Stimulated activated CD4-positive, alpha-beta T cell treated with anti-CD3 and anti-CD28 coated beads, Interleukin-12 subunit alpha, Interleukin-12 subunit beta, amount 100 ng/mL, for 48 hours (primary cell): ENCODE results near the gene CD164L2.

Experiments
- DNase-seq, 3 donors: peaks; one replicate each; pipeline ENCODE4 v3.0.0-alpha.2; 2020; ENCODE audit warnings: low read depth in 2 of 3, low spot score in 1 of 3

Gene CD164L2

DNA sequence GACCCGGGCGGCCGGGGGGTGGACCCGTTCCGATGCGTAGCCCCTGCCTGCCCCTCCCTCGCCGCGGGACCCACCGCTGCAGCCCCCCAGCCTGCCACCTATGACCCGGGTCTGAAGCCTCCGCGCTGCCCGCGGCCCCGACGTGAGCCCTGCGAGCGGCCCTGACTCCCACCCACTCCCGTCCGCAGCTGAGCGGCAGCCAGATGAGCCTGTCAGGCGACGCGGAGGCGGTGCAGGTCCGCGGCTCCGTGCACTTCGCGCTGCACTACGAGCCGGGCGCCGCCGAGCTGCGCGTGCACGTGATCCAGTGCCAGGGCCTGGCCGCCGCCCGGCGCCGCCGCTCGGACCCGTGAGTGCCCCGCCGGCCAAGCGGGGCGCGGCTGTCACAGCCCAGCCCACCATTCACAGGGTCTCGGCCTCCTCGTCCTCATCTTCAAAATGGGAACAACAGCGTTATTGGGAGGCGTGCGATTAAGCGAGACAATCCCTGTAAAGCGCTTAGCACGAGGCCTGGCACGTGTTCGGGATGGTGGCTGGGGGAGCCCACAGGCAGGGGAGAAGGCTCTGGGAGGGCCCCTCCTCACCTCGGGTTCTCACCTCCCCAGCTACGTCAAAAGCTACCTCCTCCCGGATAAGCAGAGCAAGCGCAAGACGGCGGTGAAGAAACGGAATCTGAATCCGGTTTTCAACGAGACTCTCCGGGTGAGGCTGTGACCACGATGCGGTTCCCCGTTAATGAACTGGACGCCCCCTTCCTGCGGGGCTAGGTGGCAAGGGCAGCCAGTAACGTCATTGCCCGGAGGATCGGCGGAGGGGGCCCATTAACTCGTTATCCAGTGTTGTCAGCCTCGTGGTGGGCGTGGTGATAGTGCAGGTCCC lies 33.1 kb downstream of the CD164L2 start:
- DNase-seq, result no peak

DNA sequence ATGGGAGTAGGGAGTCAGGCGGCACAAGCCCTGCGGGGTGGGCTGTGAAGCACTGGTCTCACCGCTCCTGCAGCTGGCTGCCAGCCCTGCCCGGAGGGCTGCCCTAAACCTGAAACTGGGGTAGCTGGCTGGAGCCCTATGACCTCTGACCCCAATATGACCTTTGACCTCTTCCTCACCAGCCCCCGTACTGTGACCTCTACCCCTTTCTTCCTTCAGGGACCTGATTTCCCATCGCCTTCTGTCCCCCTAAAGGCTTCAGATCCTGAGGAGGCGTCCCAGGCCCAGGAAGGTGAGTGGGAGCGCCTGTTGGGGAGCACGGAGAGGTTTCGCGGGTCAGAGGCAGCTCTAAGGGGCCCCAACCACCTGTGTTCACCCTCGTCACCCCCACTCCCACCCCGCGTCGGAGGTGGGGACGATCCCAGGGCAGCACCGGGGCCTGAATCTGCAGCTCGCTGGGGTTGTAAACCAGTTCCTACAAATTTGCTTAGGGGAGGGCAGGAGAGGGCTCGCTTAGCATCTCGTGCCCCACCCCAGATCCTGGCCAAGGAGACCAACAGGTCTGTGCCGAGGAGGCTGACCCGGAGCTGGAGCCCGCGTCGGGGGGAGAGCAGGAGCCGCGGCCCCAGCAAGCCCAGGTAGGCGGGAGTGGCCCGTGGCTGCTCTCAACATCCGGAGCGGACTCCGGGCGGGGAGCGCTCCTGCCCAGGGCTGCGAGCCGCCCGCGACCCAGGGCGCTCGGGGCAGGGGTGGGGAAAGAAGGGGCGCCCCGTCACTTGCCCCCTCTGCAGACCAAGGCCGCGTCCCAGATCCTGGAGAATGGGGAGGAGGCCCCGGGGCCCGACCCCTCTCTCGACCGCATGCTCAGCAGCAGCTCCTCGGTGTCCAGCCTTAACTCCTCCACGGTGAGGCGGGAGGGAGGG lies 34.0 kb downstream of the CD164L2 start:
- no peak for DNase-seq

DNA sequence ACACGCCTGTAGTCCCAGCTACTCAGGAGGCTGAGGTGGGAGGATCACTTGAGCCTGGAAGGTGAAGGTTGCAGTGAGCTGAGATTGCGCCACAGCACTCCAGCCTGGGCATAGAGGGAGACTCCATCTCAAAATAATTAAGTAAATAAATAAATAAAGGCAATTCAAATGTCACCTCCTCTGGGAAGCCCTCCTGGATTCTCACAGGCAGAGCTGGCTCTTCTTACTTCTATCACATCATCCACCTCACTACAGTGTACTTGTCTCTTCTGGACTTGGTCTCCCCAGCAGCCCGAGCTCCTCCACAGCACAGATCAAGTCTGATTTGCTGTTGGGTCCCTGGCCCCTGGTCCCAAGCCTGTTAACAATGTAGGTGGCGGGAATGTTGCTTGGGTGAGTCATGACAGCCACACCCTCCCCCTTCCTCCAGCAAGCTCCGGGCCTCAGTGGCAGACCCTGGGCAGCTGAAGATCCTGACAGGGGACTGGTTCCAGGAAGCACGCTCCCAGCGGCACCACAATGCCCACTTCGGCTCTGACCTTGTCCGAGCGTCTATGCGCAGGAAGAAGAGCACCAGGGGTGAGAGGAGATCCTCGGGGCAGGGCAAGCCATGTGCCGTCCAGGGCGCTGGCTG lies 36.0 kb downstream of the CD164L2 start:
- no peak for DNase-seq

DNA sequence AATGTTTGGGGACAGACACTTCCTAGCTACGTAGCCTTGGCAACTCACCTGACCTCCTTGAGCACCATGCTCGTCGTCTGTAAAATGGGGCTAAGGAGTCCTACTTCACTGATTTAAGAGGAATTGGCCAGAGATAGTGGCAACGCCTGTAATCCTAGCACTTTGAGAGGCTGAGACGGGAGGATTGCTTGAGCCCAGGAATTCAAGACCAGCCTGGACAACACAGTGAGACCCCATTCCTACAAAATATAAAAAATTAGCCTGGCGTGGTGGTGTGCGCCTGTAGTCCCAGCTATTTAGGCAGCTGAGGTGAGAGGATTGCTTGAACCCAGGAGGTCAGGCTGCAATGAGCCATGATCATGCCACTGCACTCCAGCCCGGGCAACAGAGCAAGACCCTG lies 36.8 kb downstream of the CD164L2 start:
- no peak for DNase-seq

DNA sequence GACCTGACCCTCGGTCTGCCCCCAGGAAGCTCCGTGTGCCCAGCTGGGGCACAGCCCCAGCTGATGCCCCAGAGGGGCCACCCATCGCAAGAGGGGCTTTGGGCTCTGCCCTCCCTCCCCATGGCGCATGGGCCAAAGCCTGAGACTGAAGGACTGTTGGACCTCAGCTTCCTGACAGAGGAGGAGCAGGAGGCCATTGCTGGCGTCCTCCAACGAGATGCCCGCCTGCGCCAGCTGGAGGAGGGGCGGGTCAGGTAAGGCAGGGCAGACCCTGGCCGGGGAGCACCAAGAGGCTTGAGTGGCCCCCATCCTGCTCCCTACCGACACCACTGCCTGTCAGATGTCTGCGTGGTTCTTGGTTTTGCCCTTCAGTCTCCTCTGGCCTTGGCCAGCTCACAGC lies 37.9 kb downstream of the CD164L2 start:
- DNase-seq, result no peak

DNA sequence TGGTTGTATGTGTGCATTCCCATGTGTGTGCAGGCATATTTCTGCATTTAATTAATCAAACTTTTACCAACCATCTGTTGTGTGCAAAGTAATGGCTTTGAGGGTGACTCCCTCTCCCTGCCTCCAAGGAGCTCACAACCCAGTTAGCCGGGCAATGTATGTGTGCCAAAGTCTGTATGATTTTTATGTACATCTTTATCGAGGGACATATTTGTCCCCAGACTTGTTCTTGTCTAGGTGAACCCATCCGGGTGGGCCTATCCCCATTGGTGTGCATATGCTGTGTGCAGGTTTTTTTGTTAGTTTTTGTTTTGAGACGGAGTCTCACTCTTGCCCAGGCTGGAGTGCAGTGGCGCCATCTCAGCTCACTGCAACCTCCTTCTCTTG lies 39.5 kb downstream of the CD164L2 start:
- DNase-seq, result no peak

DNA sequence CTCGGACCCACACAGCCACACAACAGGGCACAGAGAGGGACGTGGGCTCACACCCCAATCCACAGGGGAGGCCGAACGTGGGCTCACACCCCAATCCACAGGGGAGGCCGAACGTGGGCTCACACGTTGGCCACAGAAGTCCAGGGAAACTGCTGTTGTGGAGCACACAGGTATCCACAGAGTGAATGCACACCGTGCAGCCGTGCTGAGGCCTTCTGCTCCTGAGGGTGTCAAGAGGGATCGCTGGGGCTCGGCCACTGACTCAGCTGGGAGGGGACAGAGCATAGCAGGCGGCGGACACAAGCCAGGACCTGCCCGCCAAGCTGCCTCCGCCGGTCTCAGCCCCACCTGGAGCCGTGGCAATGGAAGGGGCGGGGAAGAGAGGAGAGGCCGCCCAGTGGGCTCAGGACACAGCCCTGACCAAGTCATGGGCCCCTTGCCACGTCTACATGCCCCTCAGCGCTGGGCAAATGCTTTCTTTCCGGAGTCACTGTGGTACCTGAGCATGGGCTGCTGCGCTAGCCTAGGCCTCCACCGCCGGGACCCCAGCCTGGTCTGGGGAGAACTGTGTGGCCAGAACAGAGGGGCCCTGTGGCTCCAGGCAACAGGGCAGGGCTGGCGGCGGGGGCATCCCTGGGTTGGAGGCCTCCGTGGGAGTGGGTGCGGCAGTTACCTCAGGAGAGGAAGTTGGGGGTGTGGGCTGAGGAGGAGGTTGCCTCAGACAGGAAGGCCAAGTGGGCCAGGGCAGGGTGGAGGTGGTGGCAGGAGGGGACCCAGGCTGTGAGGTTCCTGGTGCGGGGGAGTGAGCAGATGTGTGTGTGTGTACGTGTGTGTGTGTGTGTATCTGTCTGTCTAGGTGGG lies 40.1 kb downstream of the CD164L2 start:
- no peak for DNase-seq

DNA sequence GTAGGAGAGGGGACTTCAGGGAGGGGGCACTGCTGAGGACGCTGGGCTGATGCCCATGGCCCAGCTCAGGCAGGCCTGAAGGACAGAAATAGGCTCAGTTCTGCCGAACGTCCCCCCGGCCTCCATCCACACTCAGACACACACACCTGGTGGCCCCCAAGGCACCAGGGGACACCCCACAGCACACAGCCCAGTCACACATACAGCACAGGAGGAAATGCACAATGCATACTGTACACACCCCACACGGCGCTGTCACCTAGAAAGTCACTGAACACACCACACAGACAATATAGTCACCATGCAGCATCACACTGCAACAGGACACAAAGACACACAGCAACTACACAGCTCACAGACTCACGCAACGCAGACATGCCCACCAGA lies 40.7 kb downstream of the CD164L2 start:
- DNase-seq, result no peak

DNA sequence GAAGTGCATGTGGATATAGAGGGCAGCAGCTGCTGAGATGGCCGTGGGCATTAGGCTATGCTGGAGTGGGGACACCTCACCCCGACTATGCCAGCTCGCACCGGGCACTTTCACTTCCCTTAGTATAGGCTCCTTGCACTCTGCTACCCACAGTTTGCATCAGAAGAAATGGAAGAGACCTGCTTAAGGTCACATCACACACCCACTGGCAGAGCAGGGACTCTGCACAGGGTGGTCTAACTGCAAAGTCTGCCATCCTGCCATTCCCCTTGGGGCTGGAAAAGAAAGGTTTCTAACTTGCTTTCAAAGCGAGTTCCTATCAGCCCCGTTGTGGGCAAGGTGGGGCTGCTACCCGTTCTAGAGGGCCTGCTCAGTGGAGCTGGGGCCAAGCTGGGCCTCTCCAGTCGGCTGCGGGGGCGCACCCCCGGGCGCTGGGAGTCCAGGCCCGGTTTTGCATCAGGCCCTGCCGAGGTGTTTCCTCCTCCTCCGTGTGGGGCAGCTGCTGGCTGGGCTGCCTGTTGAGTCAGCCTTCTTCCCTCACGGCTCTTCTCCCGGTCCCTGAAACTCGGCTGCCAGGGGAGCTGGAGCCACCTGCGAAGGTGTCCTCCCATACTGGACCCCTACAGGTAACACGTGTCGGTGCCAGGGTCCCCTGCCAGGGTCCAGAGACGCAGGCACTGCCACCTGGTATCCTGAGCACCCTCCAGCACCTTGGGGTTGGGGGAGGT lies 41.4 kb downstream of the CD164L2 start, which contains the start of gene SYTL1:
TSS of gene SYTL1 (plus strand) at position 498 of the 728 bp plus-strand sequence. CDS start 3,313 bp downstream, outside the sequence.
- no peak for DNase-seq

DNA sequence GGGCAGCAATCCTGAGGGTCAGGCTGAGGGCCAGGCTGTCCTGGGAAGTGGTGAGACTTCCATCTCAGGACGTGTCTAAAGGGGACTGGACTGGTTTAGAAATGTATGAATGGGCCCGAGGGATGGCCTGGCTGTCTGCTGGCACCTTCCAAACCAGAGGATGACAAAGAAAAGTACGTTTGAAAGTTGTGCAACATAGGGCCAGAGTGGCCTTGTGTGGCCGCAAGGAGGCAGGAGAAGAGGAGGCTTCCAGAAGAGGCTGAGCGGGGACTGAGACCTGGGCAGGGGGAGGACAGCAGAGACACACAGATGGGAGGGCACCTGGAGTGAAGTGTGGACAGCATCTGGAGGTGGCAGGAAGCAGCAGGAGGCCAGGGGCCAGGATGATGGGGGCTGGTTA lies 43.9 kb downstream of the CD164L2 start:
- no peak for DNase-seq

DNA sequence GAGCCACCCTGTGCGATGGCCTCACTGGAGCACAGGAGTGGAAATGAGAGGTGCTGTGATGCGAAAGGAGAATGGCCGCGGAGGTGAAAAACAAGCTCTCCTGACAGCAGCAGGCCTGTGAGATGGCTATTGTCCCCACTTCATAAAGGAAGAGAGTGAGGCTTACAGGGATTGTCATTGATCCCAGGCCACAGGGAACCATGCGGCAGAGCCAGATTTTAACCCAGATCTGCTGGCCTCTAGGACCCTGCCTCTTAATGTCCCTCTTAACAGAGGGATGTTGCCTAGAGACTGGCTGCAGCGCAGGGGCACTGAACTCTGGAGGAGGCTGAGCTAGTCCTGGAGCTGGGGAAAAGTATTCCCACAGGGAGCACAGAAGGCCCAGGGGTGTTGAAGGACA lies 44.4 kb downstream of the CD164L2 start:
- DNase-seq, result no peak

DNA sequence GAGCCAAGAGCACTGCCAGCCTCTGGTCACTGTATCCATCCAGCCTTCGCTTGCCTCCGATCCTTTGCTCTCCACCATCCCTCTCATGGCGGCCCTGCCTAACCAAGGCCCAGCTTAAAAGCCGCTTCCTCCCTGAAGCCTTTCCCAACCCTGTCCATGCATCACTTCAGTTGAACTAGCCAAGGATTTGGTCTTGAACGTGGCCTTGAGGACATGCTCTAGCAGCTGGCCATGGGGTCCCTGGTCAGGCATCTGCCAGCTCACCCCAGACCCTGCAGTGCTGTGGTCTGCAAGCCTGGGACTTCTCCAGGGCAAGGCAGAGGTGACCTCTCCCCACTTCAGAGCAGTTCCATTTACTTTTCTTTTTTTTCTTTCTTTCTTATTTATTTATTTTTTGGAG lies 46.4 kb downstream of the CD164L2 start:
- DNase-seq, result no peak

DNA sequence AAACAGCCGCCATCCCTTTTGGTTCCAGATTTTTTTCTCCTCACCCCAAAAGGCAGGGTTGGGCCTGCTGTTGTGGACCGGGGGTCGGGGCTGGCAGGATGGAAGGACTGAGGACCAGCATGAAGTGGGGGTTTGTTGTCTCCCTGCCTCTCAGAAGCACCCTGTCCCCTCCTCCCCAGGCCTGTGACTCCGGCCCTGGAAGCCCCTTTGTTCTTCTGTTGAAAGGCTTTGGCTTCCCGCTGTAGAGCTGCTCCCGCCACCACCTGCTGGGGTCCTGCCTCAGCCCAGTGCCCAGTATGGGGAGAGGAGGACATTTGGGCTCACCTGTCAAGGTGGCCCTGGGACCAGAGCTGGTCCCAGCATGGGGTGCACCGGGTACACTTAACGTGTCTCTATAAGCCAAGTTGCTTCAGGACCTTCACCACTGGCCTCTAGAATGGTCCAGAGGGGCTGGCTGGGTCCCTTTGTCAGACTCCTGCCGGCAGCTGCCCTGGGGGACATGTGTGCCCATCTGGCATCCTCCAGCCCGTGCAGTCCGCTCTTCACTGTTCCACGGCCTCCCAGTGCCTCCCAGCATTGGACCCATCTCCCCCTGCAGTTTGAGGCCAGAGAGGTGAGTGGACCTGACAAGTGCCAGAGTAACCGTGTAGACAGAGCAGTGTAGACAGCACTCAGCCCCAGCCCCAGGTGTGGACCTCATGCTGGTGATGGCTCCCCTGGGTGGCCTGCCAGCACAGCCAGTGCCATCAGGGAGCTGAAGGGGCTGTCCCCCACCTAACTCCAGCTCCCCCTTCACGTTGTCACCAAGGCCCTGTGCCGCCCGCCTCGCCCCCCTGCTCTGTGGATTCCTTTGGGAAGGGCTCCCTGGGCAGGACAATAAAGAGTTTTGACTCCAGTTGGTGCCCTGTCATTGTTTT lies 47.4 kb downstream of the CD164L2 start:
- DNase-seq, result no peak

DNA sequence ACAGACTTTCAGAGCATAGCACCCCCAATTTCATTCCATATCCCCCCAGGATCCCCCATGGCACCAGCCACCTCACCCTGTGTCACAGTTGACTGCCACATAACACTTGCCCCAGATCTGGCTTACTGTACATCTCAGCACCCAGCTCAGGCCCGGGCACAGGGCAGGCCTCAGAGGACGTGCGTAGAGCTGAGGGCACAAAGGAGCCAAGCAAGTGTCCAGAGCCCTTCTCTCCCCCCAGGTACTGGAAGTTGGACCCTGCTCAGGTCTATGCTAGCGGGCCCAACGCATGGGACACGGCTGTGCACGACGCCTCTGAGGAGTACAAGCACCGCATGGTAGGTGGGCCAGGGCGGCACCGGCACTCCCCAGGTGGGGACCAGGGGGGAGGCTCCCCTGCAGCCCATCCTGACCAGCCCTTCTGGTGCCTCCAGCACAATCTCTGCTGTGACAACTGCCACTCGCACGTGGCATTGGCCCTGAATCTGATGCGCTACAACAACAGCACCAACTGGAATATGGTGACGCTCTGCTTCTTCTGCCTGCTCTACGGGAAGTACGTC lies 49.3 kb downstream of the CD164L2 start:
- no peak for DNase-seq

DNA sequence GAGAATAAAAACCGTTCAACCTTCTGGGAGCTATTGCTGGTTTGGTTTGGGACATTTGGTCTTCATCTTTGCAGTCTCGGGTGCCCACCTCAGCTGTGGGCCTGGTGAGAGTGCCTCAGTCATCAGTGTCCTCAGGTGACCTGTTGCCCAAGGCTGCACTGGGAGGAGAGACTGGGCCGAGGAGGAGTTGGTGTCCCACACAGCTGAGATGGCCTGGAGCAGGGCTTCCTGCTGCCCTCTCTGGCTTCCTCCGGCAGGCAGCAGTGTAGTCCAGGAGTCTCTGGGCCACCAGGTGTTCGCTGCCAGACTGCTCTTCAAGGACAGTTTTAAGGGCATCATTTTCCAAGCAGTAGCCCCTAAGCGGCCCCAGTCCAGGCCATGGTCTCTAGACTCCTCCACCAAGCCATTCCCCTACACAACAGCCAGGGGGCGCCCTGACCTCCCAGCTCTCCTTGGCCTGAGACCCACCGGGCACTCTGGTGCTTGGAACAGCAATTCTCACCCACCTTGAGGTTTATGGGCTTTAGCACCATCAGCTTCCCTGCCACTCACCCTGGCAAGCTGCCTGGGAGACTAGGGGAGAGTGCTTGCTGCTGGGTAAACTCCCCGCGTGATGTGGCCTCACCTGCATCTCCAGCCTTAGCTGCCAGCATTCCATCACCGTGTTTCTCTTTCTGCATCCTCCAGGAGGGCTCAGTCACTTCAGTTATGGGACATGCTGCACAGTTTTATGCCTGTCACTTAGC lies 50.4 kb downstream of the CD164L2 start:
- peak in 2 of 3 donors; percentile 38 to 39 for DNase-seq

DNA sequence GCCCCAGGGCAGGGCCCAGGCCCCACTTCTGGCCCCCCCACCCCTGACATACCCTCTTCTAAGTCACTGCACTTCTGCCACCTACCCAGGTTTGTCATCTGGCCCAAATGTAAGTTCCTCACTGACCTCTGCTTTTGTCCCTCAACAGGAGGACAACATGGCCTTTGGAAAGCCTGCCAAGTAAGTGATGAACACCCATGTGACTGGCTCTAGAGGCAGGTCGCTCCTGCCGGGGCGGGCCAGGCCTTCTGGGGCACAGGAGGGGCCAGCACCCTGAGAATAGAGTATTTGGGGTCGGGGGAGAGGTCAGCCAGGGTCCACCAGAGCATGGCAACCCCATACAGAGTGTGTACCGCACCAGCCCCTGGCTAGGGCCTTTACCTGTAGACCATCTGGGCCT lies 51.2 kb downstream of the CD164L2 start:
- no peak for DNase-seq

DNA sequence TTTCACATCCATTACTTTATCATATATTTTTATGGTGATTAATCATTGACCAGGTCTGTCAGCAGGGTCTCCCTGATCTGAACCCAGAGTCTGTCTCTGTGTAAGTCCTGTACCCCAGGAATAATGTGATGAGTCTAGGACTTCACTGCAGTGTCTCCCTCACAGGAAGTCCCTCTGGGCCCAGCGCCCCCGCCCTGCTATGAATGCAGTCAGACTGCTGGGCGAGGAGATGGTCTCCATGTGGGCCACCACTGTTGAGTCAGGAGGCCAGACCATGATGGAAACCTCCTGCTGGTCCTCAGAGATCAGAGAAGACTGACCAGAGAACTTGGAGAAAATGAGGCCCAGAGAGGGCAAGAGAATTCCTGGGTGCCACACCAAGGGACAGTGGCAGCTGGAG lies 51.7 kb downstream of the CD164L2 start:
- no peak for DNase-seq

DNA sequence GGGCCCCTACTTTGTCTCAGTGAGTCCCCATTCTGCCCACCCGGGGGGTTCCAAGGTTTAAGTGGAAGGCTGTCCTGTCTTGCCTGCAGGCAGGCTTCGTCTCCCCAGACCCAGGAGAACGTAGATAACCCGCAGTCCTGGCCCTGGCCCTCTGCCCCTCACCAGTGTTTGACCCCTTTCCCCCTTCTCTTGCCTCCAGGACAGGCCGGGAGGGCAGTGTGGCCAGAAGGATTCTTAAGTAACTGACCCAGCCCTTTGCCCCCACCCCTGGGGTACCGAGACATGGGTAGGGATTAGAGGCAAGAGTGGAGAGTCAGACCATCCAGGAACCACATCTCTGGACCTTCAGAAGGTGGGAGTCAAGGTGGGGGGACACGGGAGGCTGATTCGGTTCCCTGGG lies 52.3 kb downstream of the CD164L2 start:
- DNase-seq, result no peak
